Mesodermal cell (in vitro differentiated cells): ENCODE data around the gene TUBB1.
A peak's percentile ranks its signal among the peaks of the same experiment; 100 is the strongest.

Source experiments
- H3K27ac ChIP-seq: 2 replicates; pipeline ENCODE4 v1.7.0; 2013; ENCODE audit warnings: mild to moderate bottlenecking, low read depth, low read length, moderate library complexity; ENCODE audit not compliant: severe bottlenecking
- H3K36me3 ChIP-seq: 2 replicates; pipeline ENCODE4 v1.7.1; 2013; ENCODE audit warnings: mild to moderate bottlenecking, low read length, moderate library complexity; ENCODE audit not compliant: control insufficient read depth, insufficient read depth
- H3K4me1 ChIP-seq: one replicate; pipeline ENCODE4 v1.7.1; 2013; ENCODE audit warnings: mild to moderate bottlenecking, low read length; ENCODE audit not compliant: insufficient read depth, control insufficient read depth, poor library complexity, severe bottlenecking
- H3K4me3 ChIP-seq: 2 replicates; pipeline ENCODE4 v1.7.0; 2013; ENCODE audit warnings: low read length, control low read depth, mild to moderate bottlenecking; ENCODE audit not compliant: insufficient read depth, poor library complexity, severe bottlenecking; ENCODE audit errors: extremely low read depth
- H3K9me3 ChIP-seq: 2 replicates; pipeline ENCODE4 v1.7.1; 2013; ENCODE audit warnings: mild to moderate bottlenecking, low read length, moderate library complexity; ENCODE audit not compliant: control insufficient read depth
- WGBS, 2 experiments: methylation state at CpG; one replicate each; pipeline ENCODE4 v1.1.5; 2013; ENCODE audit warnings: missing lambda C conversion rate in 2 of 2; ENCODE audit not compliant: insufficient coverage in 2 of 2; 5-methylcytosine and 5-hydroxymethylcytosine counted together

The TUBB1 gene

DNA sequence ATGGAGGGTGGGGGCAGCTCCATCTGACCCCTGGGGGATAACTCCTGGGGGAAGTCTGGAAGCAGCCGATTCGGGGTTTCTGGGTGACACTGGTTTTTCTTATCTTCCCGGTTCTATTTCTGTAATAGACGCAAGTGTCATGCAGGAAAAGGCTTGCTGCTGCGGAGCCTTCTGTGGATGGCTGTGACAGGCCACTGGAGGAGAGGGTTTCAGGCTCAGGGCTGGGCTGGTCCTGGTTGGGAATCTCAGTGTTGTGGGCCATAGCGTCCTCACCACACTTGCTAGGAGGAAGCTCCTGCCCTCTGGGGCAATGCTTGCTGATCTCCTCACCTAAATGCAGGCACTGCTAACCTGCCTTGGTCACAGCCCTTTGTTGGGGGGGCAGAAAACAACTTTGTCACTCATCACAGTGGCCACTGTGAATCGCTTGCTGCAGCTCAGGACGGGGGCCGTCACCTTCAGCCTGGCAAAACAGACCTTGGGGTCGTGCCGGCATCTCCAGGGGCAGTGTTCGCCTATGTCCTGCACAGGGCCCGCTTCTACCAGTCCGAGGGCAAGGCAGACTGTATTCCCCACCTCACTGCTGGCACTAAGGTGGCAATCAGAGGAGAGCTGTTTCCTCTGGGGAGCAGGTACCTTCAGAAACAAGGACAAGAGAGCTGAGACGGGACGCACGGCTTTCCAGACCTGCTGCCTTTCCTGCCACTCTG, 4.4 kb upstream of the TUBB1 start:
- no peak overlapping the region for H3K4me3 ChIP-seq
- peaks cover 6% of the 10 kb centered on the region for H3K36me3 ChIP-seq
- 89 to 97% methylated on average over 14 to 16 of the region's 17 CpGs for whole genome bisulfite sequencing, 2 experiments
- no peak overlapping the region for H3K27ac ChIP-seq
- peaks cover 24% of the 10 kb centered on the region for H3K4me1 ChIP-seq
- H3K9me3 ChIP-seq = no peaks in the 10 kb centered on the region

DNA sequence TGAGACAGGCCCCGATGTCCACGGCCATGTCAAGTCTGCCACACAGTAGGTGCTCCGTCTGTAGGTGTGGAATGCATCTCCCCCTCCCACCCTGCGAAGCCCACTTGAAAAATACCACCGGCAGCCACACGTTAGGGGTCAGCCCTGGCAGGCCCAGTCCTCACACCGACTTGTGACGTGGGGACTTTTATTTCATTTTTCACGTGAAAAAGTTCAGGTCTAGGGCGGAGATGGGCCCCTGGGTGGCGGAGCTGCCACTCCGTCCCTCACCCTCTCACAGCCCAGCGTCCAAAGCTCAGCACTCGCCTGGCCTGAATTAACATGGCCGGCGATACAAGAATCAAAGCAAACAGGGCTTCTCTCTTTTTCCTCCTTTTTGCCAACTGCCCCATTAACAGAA, 3.8 kb upstream of the TUBB1 start:
- no peak overlapping the region for H3K4me3 ChIP-seq
- no peak overlapping the region for H3K27ac ChIP-seq
- peaks cover 18% of the 10 kb centered on the region for H3K4me1 ChIP-seq
- no peaks in the 10 kb centered on the region for H3K9me3 ChIP-seq
- WGBS, 2 experiments = 88 to 95% methylated on average over 14 of the region's 16 CpGs
- H3K36me3 ChIP-seq = peaks cover 6% of the 10 kb centered on the region

- no peaks in the 10 kb centered on the region for H3K9me3 ChIP-seq
- H3K27ac ChIP-seq = no peak overlapping the region
- no peak overlapping the region for H3K4me3 ChIP-seq
- H3K36me3 ChIP-seq = peaks cover 6% of the 10 kb centered on the region
- H3K4me1 ChIP-seq = peaks cover 15% of the 10 kb centered on the region
- WGBS, 2 experiments = 81 to 89% methylated on average over 9 to 12 of the region's 16 CpGs
Observed at GRCh38 chr20:59015812-59016711, 3.2 kb upstream of the TUBB1 start.

DNA sequence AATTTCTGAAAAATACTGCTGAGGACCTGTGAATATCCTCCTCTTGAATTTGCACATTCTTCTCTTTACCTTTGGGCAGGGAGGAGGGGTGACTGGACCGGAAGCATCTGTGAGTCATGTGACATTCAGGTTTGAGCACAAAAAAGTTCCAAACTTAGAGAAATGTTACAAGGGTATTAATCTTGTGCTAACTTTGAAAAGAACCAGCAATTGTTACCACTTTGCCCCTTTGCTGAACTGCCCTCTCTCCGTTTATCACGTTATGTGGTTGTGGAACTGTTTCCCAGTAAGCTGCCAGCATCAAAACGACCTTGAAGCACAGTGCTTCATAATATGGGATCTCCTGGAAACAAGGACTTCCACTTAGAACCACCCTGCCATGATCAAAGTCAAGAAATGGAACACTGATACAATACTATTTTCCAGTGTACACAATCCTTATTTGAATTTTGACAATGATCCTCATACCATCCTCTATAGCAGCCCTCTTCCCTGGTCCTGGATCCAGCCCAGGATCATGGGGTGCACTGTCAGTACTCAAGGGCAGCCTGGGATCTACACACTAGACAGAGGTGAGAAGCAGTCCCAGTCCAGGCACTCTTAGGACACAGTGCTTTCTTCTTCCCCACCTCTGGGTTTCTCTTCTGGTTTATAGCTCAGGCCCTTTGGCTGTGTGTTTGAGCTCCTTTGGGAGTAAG, 2.3 kb upstream of the TUBB1 start:
- Histone ChIP-seq H3K9me3 (no peaks in the 10 kb centered on the region), H3K4me3 (no peak overlapping the region), H3K4me1 (peaks cover 14% of the 10 kb centered on the region), H3K27ac (no peak overlapping the region), H3K36me3 (peaks cover 6% of the 10 kb centered on the region)
- WGBS, 2 experiments = 82 to 96% methylated on average over 2 to 4 of the region's 4 CpGs

DNA sequence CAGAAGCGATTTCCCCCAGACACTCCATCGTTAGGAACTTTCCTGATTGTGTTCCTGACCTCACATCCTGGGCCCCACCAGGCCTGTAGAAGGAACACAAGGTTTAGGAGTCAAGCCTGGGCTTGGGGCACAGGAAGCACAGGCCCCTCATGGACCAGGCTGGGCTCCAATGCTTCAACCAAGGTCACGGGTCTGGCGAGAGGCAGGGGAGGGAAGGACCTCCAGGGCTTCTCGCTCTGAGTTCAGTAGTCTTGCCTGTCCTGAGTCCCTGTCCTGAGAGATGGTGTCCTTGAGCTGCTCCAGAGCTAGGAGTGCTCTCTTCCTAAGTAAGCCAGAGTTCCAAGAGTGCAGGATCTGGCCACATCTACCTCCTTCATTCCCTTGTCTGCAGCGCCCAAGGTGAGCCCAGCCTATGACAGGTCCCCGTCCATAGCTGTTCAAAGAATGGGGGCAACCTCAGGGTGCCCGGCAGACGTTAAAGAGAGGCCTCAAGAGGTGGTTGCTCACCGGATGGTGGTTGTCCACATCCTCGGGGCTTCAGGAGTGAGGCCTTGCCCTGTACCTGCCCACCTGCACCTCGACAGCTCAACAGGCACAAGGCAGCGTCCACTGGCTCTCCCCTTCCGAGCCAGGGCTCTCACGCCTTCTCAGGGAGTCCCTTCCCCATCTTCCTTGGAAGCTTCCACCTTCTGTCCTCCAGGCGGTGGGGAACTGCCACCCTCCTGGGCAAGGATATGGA, 1.6 kb upstream of the TUBB1 start:
- no peak overlapping the region for H3K4me3 ChIP-seq

DNA sequence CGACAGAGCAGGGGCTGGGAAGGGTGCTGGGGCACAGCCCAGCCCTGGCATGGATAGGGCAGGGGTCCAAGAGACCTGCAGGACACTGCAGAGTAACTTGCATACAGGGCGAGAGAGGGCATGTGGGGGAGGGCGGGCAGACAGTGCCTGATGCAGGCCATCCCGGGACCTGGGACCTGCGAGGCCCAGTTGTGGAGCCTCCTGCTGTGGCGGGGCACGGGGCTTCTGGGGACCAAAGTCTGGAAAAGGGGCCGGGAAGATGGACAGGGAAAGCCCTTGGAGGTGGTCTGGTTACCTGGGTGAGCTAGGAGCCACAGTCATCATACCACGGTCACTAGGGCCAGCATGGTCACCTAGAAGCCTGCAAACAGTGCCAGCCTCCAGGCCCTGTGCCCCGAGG, 412 bp upstream of the TUBB1 start:
- Histone ChIP-seq H3K36me3 (peaks cover 20% of the 10 kb centered on the region), H3K4me1 (peaks cover 14% of the 10 kb centered on the region), H3K4me3 (no peak overlapping the region), H3K27ac (no peak overlapping the region), H3K9me3 (no peaks in the 10 kb centered on the region)
- whole genome bisulfite sequencing, 2 experiments = 95 to 100% methylated on average over 6 to 8 of the region's 10 CpGs

More for the DNA sequence above, 1.6 kb upstream of the TUBB1 start:
- Histone ChIP-seq H3K36me3 (peaks cover 9% of the 10 kb centered on the region), H3K27ac (no peak overlapping the region), H3K9me3 (no peaks in the 10 kb centered on the region), H3K4me1 (peaks cover 14% of the 10 kb centered on the region)
- 95 to 97% methylated on average over 11 to 14 of the region's 16 CpGs for WGBS, 2 experiments

- 23% methylated on average over 2 of the region's 5 CpGs; no CpG with 5 or more reads in 1 of the 2 experiments for WGBS, 2 experiments
- peak overlapping the region; percentile 38 for H3K27ac ChIP-seq
- no peak overlapping the region for H3K4me3 ChIP-seq
Observed at GRCh38 chr20:59020938-59021551, 1.8 kb downstream of the TUBB1 start.

DNA sequence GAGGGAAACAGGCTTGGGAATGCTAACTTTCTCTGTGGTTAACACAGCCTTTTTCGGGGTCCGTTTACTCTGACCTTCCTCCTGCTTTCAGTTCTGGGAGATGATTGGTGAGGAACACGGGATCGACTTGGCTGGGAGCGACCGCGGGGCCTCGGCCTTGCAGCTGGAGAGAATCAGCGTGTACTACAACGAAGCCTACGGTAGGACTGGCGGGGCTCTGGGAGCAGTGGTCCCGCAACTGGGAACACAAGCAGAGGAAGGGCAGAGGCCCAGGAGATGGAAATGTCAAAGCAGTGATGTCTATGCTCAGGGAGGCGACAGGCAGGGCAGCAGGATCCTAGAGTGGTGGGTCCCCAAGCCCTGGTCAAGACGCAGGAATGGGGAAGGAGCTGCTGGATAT, 3.5 kb downstream of the TUBB1 start:
- Histone ChIP-seq H3K27ac (no peak overlapping the region), H3K9me3 (no peaks in the 10 kb centered on the region), H3K4me3 (no peak overlapping the region), H3K4me1 (peaks cover 5% of the 10 kb centered on the region), H3K36me3 (peaks cover 58% of the 10 kb centered on the region)
- 95 to 96% methylated on average over 12 to 15 of the region's 15 CpGs for WGBS, 2 experiments

More at GRCh38 chr20:59020938-59021551, 1.8 kb downstream of the TUBB1 start:
- H3K4me1 ChIP-seq = peaks cover 5% of the 10 kb centered on the region
- H3K9me3 ChIP-seq = no peaks in the 10 kb centered on the region
- peaks cover 42% of the 10 kb centered on the region for H3K36me3 ChIP-seq

DNA sequence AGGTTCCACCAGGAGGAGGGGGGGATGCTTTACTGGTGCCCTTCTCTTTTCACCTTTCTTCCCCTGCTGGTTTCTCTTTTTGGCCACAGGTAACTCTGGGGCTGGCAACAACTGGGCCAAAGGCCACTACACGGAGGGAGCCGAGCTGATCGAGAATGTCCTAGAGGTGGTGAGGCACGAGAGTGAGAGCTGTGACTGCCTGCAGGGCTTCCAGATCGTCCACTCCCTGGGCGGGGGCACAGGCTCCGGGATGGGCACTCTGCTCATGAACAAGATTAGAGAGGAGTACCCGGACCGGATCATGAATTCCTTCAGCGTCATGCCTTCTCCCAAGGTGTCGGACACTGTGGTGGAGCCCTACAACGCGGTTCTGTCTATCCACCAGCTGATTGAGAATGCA, 4.4 kb downstream of the TUBB1 start:
- Histone ChIP-seq H3K9me3 (no peaks in the 10 kb centered on the region), H3K4me1 (peaks cover 10% of the 10 kb centered on the region), H3K27ac (no peak overlapping the region), H3K4me3 (no peak overlapping the region), H3K36me3 (peaks cover 62% of the 10 kb centered on the region)
- 96 to 99% methylated on average over 13 of the region's 13 CpGs for WGBS, 2 experiments

- no peaks in the 10 kb centered on the region for H3K9me3 ChIP-seq
- no peak overlapping the region for H3K27ac ChIP-seq
- no peak overlapping the region for H3K4me3 ChIP-seq
- peaks cover 11% of the 10 kb centered on the region for H3K4me1 ChIP-seq
- H3K36me3 ChIP-seq = peaks cover 67% of the 10 kb centered on the region
- WGBS, 2 experiments = 97 to 98% methylated on average over 21 to 24 of the region's 24 CpGs
Observed at GRCh38 chr20:59024111-59024530, 4.9 kb downstream of the TUBB1 start.
